ENCODE data around the gene OLFML1.

Gene OLFML1

GRCh38 chr11:7520981-7521487 lies 35.7 kb downstream of the OLFML1 start:
- H3K4me3 ChIP-seq (ENCODE audit: low read depth, low read length) = no peak overlapping the region
- H2AFZ ChIP-seq (ENCODE audit: low read length, unreplicated experiment) = no peak overlapping the region
- H3K36me3 ChIP-seq (ENCODE audit: insufficient read depth, low read length) = no peaks in the 10 kb centered on the region
- no peaks in the 10 kb centered on the region for H3K4me1 ChIP-seq (ENCODE audit: control insufficient read depth, insufficient read depth, low read length, unreplicated experiment)
- no peaks in the 10 kb centered on the region for H3K79me2 ChIP-seq (ENCODE audit: control insufficient read depth, insufficient read depth, low read length, unreplicated experiment)
- peaks cover 12% of the 10 kb centered on the region for H3K27me3 ChIP-seq (ENCODE audit: insufficient read depth, low read length)
- H3K27ac ChIP-seq (ENCODE audit: low read depth, low read length) = no peak overlapping the region

- Histone ChIP-seq H3K27ac (ENCODE audit: low read depth, low read length) (no peak overlapping the region), H3K4me1 (ENCODE audit: control insufficient read depth, insufficient read depth, low read length, unreplicated experiment) (no peaks in the 10 kb centered on the region), H3K79me2 (ENCODE audit: control insufficient read depth, insufficient read depth, low read length, unreplicated experiment) (no peaks in the 10 kb centered on the region), H3K36me3 (ENCODE audit: insufficient read depth, low read length) (no peaks in the 10 kb centered on the region), H2AFZ (ENCODE audit: low read length, unreplicated experiment) (no peak overlapping the region), H3K27me3 (ENCODE audit: insufficient read depth, low read length) (peaks cover 11% of the 10 kb centered on the region), H3K4me3 (ENCODE audit: low read depth, low read length) (no peak overlapping the region)
These were observed 36.8 kb downstream of the OLFML1 start for GRCh38 chr11:7522121-7522520.

- H3K79me2 ChIP-seq (ENCODE audit: control insufficient read depth, insufficient read depth, low read length, unreplicated experiment) = no peaks in the 10 kb centered on the region
- H3K27ac ChIP-seq (ENCODE audit: low read depth, low read length) = no peak overlapping the region
- no peaks in the 10 kb centered on the region for H3K4me1 ChIP-seq (ENCODE audit: control insufficient read depth, insufficient read depth, low read length, unreplicated experiment)
- H3K4me3 ChIP-seq (ENCODE audit: low read depth, low read length) = no peak overlapping the region
- H3K27me3 ChIP-seq (ENCODE audit: insufficient read depth, low read length) = peaks cover 14% of the 10 kb centered on the region
- H2AFZ ChIP-seq (ENCODE audit: low read length, unreplicated experiment) = no peak overlapping the region
- H3K36me3 ChIP-seq (ENCODE audit: insufficient read depth, low read length) = no peaks in the 10 kb centered on the region
These were observed 37.2 kb downstream of the OLFML1 start for GRCh38 chr11:7522546-7522945.

GRCh38 chr11:7523416-7524210 lies 38.3 kb downstream of the OLFML1 start:
- Histone ChIP-seq H2AFZ (ENCODE audit: low read length, unreplicated experiment) (no peak overlapping the region), H3K4me3 (ENCODE audit: low read depth, low read length) (no peak overlapping the region), H3K36me3 (ENCODE audit: insufficient read depth, low read length) (no peaks in the 10 kb centered on the region), H3K27me3 (ENCODE audit: insufficient read depth, low read length) (peaks cover 14% of the 10 kb centered on the region), H3K79me2 (ENCODE audit: control insufficient read depth, insufficient read depth, low read length, unreplicated experiment) (no peaks in the 10 kb centered on the region), H3K4me1 (ENCODE audit: control insufficient read depth, insufficient read depth, low read length, unreplicated experiment) (no peaks in the 10 kb centered on the region), H3K27ac (ENCODE audit: low read depth, low read length) (no peak overlapping the region)

GRCh38 chr11:7524462-7525235 lies 39.3 kb downstream of the OLFML1 start:
- Histone ChIP-seq H3K79me2 (ENCODE audit: control insufficient read depth, insufficient read depth, low read length, unreplicated experiment) (no peaks in the 10 kb centered on the region), H3K27ac (ENCODE audit: low read depth, low read length) (no peak overlapping the region), H2AFZ (ENCODE audit: low read length, unreplicated experiment) (no peak overlapping the region), H3K4me1 (ENCODE audit: control insufficient read depth, insufficient read depth, low read length, unreplicated experiment) (no peaks in the 10 kb centered on the region), H3K4me3 (ENCODE audit: low read depth, low read length) (peak overlapping the region; percentile 1; the same call in 1 of the 2 replicates), H3K27me3 (ENCODE audit: insufficient read depth, low read length) (peaks cover 14% of the 10 kb centered on the region), H3K36me3 (ENCODE audit: insufficient read depth, low read length) (no peaks in the 10 kb centered on the region)

- Histone ChIP-seq H2AFZ (ENCODE audit: low read length, unreplicated experiment) (no peak overlapping the region), H3K36me3 (ENCODE audit: insufficient read depth, low read length) (no peaks in the 10 kb centered on the region), H3K27ac (ENCODE audit: low read depth, low read length) (no peak overlapping the region), H3K27me3 (ENCODE audit: insufficient read depth, low read length) (peaks cover 14% of the 10 kb centered on the region), H3K4me3 (ENCODE audit: low read depth, low read length) (no peak overlapping the region), H3K79me2 (ENCODE audit: control insufficient read depth, insufficient read depth, low read length, unreplicated experiment) (no peaks in the 10 kb centered on the region), H3K4me1 (ENCODE audit: control insufficient read depth, insufficient read depth, low read length, unreplicated experiment) (no peaks in the 10 kb centered on the region)
These were observed 40.1 kb downstream of the OLFML1 start for GRCh38 chr11:7525424-7525823.

GRCh38 chr11:7527029-7527428 lies 41.7 kb downstream of the OLFML1 start:
- no peaks in the 10 kb centered on the region for H3K79me2 ChIP-seq (ENCODE audit: control insufficient read depth, insufficient read depth, low read length, unreplicated experiment)
- H3K27me3 ChIP-seq (ENCODE audit: insufficient read depth, low read length) = peaks cover 14% of the 10 kb centered on the region
- no peak overlapping the region for H2AFZ ChIP-seq (ENCODE audit: low read length, unreplicated experiment)
- H3K4me1 ChIP-seq (ENCODE audit: control insufficient read depth, insufficient read depth, low read length, unreplicated experiment) = no peaks in the 10 kb centered on the region
- H3K27ac ChIP-seq (ENCODE audit: low read depth, low read length) = no peak overlapping the region
- H3K4me3 ChIP-seq (ENCODE audit: low read depth, low read length) = no peak overlapping the region
- no peaks in the 10 kb centered on the region for H3K36me3 ChIP-seq (ENCODE audit: insufficient read depth, low read length)

- Histone ChIP-seq H3K36me3 (ENCODE audit: insufficient read depth, low read length) (no peaks in the 10 kb centered on the region), H3K4me3 (ENCODE audit: low read depth, low read length) (no peak overlapping the region), H2AFZ (ENCODE audit: low read length, unreplicated experiment) (no peak overlapping the region), H3K4me1 (ENCODE audit: control insufficient read depth, insufficient read depth, low read length, unreplicated experiment) (no peaks in the 10 kb centered on the region), H3K27me3 (ENCODE audit: insufficient read depth, low read length) (peaks cover 12% of the 10 kb centered on the region), H3K27ac (ENCODE audit: low read depth, low read length) (no peak overlapping the region), H3K79me2 (ENCODE audit: control insufficient read depth, insufficient read depth, low read length, unreplicated experiment) (no peaks in the 10 kb centered on the region)
These were observed 43.3 kb downstream of the OLFML1 start for GRCh38 chr11:7528514-7529049.

- Histone ChIP-seq H2AFZ (ENCODE audit: low read length, unreplicated experiment) (no peak overlapping the region), H3K27me3 (ENCODE audit: insufficient read depth, low read length) (peaks cover 8% of the 10 kb centered on the region), H3K27ac (ENCODE audit: low read depth, low read length) (no peak overlapping the region), H3K79me2 (ENCODE audit: control insufficient read depth, insufficient read depth, low read length, unreplicated experiment) (no peaks in the 10 kb centered on the region), H3K36me3 (ENCODE audit: insufficient read depth, low read length) (no peaks in the 10 kb centered on the region), H3K4me1 (ENCODE audit: control insufficient read depth, insufficient read depth, low read length, unreplicated experiment) (no peaks in the 10 kb centered on the region), H3K4me3 (ENCODE audit: low read depth, low read length) (no peak overlapping the region)
These were observed 44.8 kb downstream of the OLFML1 start for GRCh38 chr11:7530013-7530640.

GRCh38 chr11:7531011-7531410 lies 45.7 kb downstream of the OLFML1 start:
- H3K4me3 ChIP-seq (ENCODE audit: low read depth, low read length) = no peak overlapping the region
- no peak overlapping the region for H3K27ac ChIP-seq (ENCODE audit: low read depth, low read length)
- no peaks in the 10 kb centered on the region for H3K79me2 ChIP-seq (ENCODE audit: control insufficient read depth, insufficient read depth, low read length, unreplicated experiment)
- no peaks in the 10 kb centered on the region for H3K36me3 ChIP-seq (ENCODE audit: insufficient read depth, low read length)
- H2AFZ ChIP-seq (ENCODE audit: low read length, unreplicated experiment) = no peak overlapping the region
- H3K4me1 ChIP-seq (ENCODE audit: control insufficient read depth, insufficient read depth, low read length, unreplicated experiment) = no peaks in the 10 kb centered on the region
- H3K27me3 ChIP-seq (ENCODE audit: insufficient read depth, low read length) = peaks cover 6% of the 10 kb centered on the region; the same call in 1 of the 2 replicates

Data from ACC112 (cell line).